Activated B cell treated with CpG ODN at 0.5 μM for 24 hours (primary cell): ENCODE measurements around the gene EPS15. TPM values are rescaled to one million over a fixed set of nuclear protein-coding genes. Genes with fewer than 3 reads are reported as not detected.

Experiments used
- ATAC-seq: fragments of 200-7000 bp; cut with Tn5 transposase; one replicate; pipeline ENCODE4 v1.10.0; 2021; ENCODE audit warnings: low read depth, mild to moderate bottlenecking, moderate library complexity
- CTCF ChIA-PET: fragments of 350-600 bp; sonication (Branson Sonifier 250); formaldehyde crosslinking; loops from one replicate; lab custom pipeline; 2021; ENCODE audit warnings: antibody characterized with exemption; lab: Charles Lee
- POLR2A ChIA-PET: fragments of 350-600 bp; sonication (Branson Sonifier 250); formaldehyde crosslinking; loops from one replicate; lab custom pipeline; 2021; ENCODE audit warnings: antibody characterized with exemption; lab: Charles Lee
- DNase-seq: peaks from one replicate; pipeline ENCODE4 v3.0.0; 2022
- H3K27ac Mint-ChIP-seq: one replicate; pipeline ENCODE4 v1.8.0; 2020; ENCODE audit warnings: mixed read lengths
- H3K27me3 Mint-ChIP-seq: one replicate; pipeline ENCODE4 v1.8.0; 2021; ENCODE audit warnings: mixed read lengths
- H3K36me3 Mint-ChIP-seq: one replicate; pipeline ENCODE4 v1.8.0; 2021; ENCODE audit warnings: low read depth, mixed read lengths
- H3K4me1 Mint-ChIP-seq: one replicate; pipeline ENCODE4 v1.8.0; 2021; ENCODE audit warnings: mixed read lengths
- H3K4me3 Mint-ChIP-seq: one replicate; pipeline ENCODE4 v1.8.0; 2020; ENCODE audit warnings: mild to moderate bottlenecking, mixed read lengths
- H3K9me3 Mint-ChIP-seq: one replicate; pipeline ENCODE4 v1.8.0; 2020; ENCODE audit warnings: mixed read lengths
- intact Hi-C: fragments of 100-400 bp; cut with micrococcal nuclease; formaldehyde crosslinking; loops from one replicate; pipeline ENCODE4 v1.15.1; 2024
- total RNA-seq: library from RNA; stranded (reverse); gene quantifications from 2 replicates; pipeline ENCODE4 v1.2.3, GENCODE V29; 2022
- TF ChIP-seq, protein P1 (sequence below): fragments of 200-600 bp; IDR thresholded peaks from one replicate; pipeline ENCODE4 v1.8.0; 2022; ENCODE audit warnings: antibody characterized with exemption, mild to moderate bottlenecking

The EPS15 gene
- total RNA-seq, 1 donor from 2014 or later: 150 TPM

DNA sequence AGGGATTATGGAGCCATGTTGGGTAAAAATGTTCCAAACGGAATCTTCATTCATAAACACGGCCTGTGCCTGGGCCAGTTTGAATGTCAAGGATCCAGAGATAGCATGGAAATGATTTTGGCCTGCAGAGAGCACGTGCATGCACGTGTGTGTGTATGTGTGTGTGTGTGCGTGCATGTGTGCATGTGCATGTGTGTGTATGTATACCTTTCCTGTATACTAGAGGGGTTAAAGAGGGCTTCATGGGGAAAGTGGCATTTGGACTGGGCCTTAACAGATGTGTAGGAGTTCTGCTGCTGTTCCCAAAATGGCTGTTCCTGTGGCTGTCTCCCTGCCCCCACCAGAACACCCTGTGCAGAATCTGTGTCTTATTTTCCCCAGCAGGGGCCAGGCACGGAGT, 210.4 kb downstream of the EPS15 start:
- Mint-ChIP-seq H3K4me3 (no peak overlapping the region), H3K4me1 (peaks cover 18% of the 10 kb centered on the region), H3K27ac (no peak overlapping the region), H3K36me3 (no peaks in the 10 kb centered on the region), H3K9me3 (no peaks in the 10 kb centered on the region), H3K27me3 (no peaks in the 10 kb centered on the region)
- ATAC-seq (no peak), DNase-seq (no peak)
- POLR2A ChIA-PET: no interaction called here
- CTCF ChIA-PET: no interaction called here
- intact Hi-C loops: no loop called here
- TF ChIP-seq, protein P1, sequence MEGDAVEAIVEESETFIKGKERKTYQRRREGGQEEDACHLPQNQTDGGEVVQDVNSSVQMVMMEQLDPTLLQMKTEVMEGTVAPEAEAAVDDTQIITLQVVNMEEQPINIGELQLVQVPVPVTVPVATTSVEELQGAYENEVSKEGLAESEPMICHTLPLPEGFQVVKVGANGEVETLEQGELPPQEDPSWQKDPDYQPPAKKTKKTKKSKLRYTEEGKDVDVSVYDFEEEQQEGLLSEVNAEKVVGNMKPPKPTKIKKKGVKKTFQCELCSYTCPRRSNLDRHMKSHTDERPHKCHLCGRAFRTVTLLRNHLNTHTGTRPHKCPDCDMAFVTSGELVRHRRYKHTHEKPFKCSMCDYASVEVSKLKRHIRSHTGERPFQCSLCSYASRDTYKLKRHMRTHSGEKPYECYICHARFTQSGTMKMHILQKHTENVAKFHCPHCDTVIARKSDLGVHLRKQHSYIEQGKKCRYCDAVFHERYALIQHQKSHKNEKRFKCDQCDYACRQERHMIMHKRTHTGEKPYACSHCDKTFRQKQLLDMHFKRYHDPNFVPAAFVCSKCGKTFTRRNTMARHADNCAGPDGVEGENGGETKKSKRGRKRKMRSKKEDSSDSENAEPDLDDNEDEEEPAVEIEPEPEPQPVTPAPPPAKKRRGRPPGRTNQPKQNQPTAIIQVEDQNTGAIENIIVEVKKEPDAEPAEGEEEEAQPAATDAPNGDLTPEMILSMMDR: no peak

DNA sequence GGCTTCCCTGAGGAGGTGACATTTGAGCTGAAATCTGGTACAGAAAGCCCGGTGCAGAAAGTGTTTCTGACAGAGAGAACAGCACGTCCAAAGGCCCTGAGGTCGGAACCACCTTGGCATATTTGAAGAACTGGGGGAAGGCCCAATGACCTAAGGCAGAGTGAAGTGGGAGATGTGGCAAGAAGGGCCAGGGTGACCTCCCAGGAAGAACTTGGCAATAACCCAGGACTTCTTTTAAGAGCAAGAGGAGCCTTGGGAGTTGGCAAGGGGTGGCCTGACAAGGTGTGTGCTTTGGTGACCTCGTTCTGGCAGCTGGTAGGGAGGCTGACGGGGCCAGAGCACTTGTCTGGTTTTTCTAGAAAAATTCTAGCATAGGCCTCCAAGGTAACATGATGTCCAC, 212.1 kb downstream of the EPS15 start:
- H3K4me1 Mint-ChIP-seq: peaks cover 19% of the 10 kb centered on the region
- no peaks in the 10 kb centered on the region for H3K27me3 Mint-ChIP-seq
- TF ChIP-seq, protein P1: no peak
- no peaks in the 10 kb centered on the region for H3K36me3 Mint-ChIP-seq
- H3K9me3 Mint-ChIP-seq: no peaks in the 10 kb centered on the region
- ChIA-PET CTCF (no interaction called here), POLR2A (no interaction called here)
- H3K27ac Mint-ChIP-seq: no peak overlapping the region
- ATAC-seq: no peak
- DNase-seq: no peak
- H3K4me3 Mint-ChIP-seq: no peak overlapping the region
- intact Hi-C loops: no loop called here

DNA sequence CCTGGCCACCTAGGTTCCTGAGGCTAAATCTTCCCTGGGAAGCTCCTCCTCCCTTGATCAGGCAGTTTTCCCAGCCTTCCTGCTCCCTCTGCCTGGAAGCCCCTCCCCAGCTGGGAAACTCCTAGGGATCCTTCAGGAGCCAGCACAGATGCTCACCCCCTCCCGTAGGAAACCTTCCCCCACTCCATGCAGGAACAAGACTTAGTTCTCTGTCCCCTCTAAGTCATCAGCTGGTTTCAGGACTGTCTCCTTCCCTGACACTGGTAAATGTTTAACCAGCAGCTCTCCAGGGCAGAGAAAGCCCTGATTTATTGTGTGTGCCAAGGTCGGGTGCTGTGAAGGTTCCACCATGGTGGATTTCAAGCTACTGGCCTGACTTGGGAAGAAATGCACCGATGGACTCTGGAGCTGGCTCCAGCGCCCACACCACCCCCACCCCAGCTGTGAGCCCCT, 213.7 kb downstream of the EPS15 start:
- TF ChIP-seq, protein P1: no peak
- POLR2A ChIA-PET: no interaction called here
- H3K9me3 Mint-ChIP-seq: no peaks in the 10 kb centered on the region
- CTCF ChIA-PET: interaction anchor here (1.0 to 1.4 kb wide), 2 partner anchors 8 to 10 kb away, joined by 4 read pairs; no protein-coding TSS in a partner anchor
- no peak overlapping the region for H3K27ac Mint-ChIP-seq
- no peaks in the 10 kb centered on the region for H3K27me3 Mint-ChIP-seq
- intact Hi-C loops: no loop called here
- DNase-seq (no peak), ATAC-seq (no peak)
- H3K36me3 Mint-ChIP-seq: no peaks in the 10 kb centered on the region
- no peak overlapping the region for H3K4me3 Mint-ChIP-seq
- H3K4me1 Mint-ChIP-seq: peaks cover 7% of the 10 kb centered on the region

DNA sequence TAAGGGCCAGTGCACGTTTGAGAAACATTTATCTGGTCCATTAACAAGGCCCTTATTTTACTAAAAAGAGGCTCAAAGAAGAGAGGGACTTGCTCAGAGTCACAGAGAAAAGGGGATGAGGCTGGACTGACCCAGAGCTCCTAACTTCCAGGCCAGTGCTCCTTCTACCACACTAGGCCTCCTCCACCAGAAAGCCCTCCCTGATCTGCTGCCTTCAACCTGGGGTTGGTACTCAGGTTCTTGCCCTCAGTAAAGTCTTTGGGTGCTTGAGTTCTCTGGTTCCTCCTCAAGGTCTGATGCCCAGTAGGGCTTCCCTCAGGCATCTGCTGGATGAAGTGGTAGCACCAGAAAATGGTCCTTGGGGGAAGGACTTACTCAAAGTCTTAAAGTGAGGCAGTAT, 214.7 kb downstream of the EPS15 start:
- no peaks in the 10 kb centered on the region for H3K27me3 Mint-ChIP-seq
- H3K27ac Mint-ChIP-seq: no peak overlapping the region
- intact Hi-C loops: no loop called here
- no peaks in the 10 kb centered on the region for H3K9me3 Mint-ChIP-seq
- TF ChIP-seq, protein P1: no peak
- peaks cover 6% of the 10 kb centered on the region for H3K4me1 Mint-ChIP-seq
- ATAC-seq (no peak), DNase-seq (no peak)
- ChIA-PET CTCF (no interaction called here), POLR2A (no interaction called here)
- H3K4me3 Mint-ChIP-seq: no peak overlapping the region
- no peaks in the 10 kb centered on the region for H3K36me3 Mint-ChIP-seq

Other genes with a start within 250 kb of the EPS15 start
- 0.38 TPM in 1 of 2 replicates, not detected in the other for gene TTC39A, start 188.7 kb downstream of the EPS15 start, total RNA-seq
- 58.2 and 63.7 TPM in 2 replicates for gene OSBPL9, start 97.8 kb upstream of the EPS15 start, total RNA-seq